ENCODE measurements around the gene SARDH. TPM values are rescaled to one million over a fixed set of nuclear protein-coding genes. Genes with fewer than 3 reads are reported as not detected.

The SARDH gene, protein sequence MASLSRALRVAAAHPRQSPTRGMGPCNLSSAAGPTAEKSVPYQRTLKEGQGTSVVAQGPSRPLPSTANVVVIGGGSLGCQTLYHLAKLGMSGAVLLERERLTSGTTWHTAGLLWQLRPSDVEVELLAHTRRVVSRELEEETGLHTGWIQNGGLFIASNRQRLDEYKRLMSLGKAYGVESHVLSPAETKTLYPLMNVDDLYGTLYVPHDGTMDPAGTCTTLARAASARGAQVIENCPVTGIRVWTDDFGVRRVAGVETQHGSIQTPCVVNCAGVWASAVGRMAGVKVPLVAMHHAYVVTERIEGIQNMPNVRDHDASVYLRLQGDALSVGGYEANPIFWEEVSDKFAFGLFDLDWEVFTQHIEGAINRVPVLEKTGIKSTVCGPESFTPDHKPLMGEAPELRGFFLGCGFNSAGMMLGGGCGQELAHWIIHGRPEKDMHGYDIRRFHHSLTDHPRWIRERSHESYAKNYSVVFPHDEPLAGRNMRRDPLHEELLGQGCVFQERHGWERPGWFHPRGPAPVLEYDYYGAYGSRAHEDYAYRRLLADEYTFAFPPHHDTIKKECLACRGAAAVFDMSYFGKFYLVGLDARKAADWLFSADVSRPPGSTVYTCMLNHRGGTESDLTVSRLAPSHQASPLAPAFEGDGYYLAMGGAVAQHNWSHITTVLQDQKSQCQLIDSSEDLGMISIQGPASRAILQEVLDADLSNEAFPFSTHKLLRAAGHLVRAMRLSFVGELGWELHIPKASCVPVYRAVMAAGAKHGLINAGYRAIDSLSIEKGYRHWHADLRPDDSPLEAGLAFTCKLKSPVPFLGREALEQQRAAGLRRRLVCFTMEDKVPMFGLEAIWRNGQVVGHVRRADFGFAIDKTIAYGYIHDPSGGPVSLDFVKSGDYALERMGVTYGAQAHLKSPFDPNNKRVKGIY
- total RNA-seq, result 0.20 and 0.22 TPM in 2 replicates

DNA sequence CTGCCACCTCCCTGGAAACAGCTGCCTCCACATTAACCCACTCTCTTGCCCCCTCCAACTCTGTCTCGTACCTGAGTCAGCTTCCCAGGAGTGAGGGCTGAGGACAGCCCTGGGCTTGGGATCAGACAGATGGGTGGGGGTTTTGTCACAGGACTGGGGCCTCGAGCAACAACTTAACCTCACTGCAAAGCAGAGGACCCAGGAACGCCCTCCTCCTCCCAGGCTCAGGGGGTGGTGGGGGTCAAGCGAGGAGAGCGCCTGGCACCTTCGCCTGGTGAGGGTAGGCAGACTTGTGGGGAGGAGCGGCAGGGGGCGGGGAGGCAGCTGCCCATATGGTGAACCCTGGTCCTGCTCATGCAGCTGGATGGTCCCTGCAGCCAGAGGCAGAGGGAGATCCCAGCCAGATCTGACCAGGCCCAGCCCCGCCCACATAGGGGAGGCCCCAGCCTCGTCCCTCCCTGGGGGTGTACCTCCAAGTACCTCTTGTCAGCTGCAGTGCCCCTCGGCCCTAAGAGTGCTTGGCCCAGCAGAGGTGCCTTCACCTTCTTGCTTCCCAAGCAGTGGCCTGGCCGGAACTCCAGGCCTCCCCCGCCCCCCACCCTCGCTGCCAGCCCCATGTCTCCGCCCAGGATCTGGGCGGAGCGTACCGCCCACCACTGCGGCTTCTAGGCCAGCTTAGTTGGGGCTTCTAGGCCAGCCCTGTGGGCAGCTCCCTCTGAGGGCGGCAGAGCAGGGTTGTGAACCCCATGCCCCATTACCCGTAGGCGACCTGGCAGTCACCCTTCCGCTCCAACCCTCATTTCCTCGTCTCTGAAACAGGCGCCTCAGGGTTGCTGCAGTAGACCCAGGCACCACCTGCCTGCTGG is at the start of gene SARDH:
TSS of gene SARDH (minus strand) at position 579 of the 866 bp plus-strand sequence. CDS start 4,179 bp downstream, outside the sequence.
- DNase-seq (ENCODE audit: low read depth in 2 of 2), result peak; percentile 25 to 40

DNA sequence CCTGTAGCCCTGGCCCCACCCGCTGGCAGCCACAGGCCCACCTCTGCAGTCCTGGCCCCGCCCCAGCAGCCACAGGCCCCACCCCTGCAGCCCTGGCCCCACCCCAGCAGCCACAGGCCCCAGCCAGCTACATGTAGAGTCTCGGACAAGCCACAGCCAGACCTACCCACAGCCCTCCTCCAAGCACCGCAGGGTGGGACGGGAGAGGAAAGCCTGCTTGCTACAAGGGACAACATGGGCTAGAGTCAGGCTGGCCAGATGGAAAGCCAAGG is 49.5 kb upstream of the SARDH start:
- DNase-seq (ENCODE audit: low read depth in 2 of 2), result peak; percentile 22 to 69

DNA sequence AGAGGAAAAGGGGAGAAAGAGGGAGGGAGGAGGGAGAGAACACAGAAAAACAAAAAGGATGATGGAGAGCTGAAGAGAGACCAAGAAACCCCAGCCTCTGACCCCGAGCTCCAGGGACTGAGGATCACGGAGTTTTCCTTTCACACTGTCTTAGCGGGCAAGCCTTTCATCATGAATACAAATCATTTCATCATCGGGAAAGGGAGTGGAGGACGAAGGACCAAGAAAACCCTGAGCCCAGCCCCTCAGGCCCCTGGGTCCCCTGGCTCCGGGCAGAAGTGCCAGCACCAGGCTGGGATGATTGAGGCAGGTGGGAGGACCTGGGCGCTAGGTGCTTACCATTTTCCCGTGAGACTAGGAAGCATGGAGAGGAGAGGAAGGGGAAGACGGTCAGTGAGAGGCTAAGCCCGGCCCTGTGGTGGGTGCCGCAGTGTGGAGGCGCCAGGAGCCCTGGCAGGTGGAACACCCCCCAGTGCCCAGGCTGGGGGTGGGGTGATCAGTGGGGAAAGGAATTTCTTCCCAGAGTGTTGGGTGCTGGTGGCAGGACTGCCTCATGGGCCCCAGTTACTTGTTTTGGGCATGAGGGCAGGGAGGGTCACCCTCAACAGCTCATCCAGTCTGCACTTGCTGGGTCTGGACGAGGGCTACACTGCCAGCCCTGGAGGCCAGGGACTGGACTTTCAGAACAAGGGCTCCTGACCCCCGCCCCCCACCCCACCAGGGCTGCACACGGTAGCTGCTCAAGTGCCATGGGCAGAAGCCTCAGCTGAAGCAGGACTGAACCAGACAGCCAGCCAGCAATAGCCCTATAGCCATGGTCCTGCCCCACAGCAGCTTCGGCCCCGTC is 49.0 kb upstream of the SARDH start:
- DNase-seq (ENCODE audit: low read depth in 2 of 2), result no peak

DNA sequence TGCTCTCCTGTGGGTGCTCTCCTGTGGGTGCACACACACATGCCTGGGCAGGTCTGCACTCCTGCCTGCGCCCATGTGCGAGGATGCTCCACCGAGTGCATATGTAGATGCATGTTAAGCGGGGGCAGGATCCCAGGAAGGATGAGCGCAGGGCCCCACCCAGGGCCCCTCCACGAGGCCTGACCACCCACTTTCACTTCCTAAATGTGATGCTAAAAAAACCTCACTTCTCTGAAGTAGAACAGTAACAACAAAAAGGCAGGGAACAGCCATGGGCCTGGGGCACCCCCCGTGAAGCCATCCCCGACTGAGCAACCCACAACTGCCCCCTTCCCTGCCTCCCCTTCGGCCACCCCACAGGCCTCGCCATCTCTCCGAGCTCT is 48.2 kb upstream of the SARDH start:
- DNase-seq (ENCODE audit: low read depth in 2 of 2), result no peak

DNA sequence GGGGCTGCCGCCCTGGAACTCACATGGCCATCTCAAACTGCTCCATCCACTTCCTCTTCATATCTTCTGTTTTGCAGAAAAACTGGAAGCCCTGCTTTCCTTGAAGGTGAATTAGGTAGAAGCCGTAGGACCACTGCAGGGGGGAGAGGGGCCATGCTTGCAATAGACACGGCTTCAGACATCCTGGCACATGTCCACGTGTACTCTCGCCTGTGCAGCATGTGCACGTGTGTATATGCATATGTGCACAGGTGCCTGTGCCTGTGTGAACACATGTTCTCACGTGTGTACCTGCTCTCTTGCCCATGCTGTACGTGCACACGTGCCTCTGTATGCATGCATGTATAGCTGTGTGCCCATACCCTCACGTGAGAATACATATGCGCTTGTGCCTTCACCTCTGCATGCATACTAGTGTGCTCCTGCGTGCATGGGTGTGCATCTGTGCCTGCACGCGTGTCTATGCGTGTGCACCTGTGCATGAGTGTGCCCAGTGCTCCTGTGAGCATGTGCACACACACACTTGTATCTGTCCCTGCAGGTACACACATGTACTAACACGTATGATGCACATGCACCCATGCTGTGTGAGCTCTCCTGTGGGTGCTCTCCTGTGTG is 47.7 kb upstream of the SARDH start:
- no peak for DNase-seq (ENCODE audit: low read depth in 2 of 2)

DNA sequence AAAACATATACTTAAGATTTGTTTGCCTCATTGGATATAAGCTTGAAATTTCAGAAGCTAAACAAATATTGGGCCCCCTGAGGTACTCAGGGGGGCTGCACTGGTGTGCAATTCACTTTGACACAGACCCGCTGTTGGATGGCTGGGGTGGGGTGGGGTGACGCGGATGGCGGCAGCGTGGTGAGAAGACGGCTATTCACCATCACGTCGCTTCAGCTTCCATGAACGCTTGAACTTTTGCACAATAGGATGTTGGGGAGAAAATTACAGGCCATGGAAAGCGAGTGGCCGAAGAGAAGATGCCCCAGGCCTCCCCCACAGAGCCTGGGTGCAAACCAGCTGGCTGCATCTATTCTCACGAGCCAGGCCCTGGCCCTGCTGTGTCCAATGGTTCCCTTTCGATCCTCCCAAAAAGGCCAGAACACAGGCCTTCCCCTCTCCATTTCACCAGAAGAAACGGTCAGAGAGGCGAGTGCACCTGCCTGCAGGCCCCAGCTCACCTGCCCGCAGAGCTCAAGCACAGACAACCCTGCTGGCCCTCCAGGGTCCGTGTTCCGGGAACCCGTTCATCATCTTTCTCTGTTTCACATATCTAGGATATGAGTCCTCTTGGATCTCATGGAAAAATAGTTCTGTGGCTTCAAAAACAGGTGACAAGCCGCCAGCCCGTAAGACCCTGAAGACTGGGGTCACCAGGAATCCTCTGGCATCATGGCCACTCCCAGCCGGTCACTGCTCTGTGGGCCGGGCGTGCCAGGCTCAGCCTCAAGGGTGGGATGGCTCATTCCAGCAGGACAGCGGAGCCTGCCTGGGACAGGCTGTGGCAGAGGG is 46.8 kb upstream of the SARDH start:
- DNase-seq (ENCODE audit: low read depth in 2 of 2), result no peak

DNA sequence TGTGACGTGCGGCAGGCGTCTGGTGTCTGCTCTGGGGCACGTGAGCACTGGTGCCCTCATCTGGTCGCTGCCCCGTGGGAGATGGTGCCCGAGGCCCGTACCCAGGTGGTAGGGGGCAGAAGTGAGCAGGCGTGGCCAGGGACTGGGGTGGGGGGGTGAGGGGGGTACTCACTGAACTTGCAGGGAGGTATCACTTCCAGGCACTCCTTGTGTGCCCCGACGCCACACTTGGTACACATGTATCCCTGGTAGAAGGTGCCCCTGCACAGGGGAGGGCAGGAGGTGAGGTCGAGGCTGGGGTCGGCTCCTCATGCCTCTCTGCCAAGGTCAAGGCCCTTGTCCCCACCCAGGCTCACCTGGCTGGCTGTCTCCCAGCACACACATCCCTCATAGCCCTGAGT is 45.2 kb upstream of the SARDH start:
- DNase-seq (ENCODE audit: low read depth in 2 of 2), result no peak

DNA sequence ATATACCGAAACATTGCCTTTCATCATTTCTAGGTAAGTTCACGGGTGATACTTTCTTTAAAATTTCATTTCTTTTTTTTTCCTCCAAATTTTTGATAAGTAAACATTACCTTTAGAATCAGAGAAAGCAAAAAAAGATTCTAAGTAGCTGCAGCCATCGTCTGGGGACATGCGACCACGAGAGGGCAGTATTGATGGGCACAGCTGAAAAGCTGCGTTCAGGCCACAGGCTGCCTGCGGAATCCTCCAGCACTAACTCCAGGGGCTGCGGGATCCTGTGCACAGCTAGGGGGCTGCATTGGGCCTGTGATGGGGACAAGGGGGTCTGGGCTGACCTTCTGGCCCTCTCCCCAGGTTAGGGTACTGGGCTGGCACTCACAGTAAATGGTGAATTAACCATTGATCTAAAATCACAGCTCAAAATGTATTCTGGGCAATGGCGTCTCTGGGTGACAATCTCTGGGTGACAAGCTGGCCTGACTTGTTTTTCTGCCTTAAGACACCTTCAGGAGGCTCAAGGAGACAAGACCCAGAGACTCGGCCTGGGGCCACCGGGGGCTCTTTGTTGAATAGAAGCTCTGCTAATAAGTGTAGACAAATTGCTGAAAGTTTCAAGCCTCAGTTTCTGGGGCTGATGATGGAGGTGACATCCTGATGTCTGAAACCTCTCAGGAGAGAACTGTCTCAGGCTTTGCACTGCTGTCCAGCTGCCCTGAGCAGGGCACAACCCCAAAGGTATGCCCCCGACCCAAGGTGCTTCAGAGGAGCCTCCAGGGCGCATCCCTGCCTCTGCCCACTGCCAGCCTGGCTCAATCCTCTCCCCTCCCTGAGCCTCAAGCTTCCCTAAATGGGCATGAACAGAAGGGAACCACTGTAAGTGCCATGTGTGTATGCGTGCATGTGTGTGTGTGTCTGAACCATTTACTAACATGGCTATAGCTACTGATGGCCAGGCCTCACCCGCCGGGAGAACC is 44.3 kb upstream of the SARDH start:
- DNase-seq (ENCODE audit: low read depth in 2 of 2), result peak; percentile 73 to 86

DNA sequence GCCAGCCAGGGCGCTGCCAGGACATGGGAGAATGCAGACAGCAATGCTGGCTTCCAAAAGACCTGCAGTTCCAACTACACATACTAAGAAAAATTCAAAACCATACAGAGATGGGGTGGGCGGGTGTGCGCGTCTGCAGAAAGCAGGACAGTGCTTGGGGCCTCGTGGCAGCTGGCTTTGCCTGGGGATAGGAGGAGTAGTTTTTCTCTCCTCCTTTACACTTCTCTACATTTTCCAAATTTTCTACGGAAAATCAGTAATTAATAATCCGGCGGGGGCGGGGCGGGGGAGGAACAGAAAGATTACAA is 43.6 kb upstream of the SARDH start:
- no peak for DNase-seq (ENCODE audit: low read depth in 2 of 2)

DNA sequence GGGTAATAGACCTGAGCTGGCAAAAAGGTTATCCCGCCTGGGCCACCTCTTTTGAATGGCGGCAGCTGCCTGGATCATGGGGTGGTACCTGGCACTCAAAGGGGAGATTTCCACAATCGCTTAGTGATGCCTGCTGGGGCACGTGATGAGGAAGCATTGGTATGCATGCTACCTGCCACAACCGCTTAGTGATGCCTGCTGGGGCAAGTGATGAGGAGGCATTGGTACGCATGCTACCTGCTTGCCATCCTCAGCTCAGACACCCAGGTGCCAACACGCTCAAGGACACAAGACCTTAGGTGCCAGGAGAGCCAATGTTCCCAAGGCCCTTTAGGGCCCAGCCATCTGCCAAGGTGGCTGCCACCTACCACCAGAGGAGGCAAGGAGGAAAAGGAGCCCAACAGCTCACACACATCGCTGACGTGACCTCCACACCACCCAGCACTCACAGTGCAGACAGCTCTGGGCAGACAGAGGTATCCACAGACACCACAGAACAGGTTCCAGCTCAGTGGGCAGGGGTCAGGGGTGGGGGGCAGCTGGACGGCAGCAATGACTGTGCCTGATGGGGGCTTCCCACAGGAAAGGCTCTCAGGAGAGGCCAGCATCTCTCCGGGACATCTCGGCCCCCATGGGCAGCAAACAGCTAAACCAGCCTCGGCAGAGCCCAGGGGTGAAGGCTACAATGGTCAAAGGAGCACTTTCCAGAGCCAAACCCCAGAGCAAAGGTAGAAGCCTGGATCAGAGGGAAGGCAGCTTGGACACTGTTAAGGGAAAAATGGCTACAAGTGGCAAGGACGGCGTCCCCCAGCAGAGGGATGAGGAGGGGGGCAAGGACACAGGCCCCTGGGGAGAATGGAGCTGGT is 43.0 kb upstream of the SARDH start:
- no peak for DNase-seq (ENCODE audit: low read depth in 2 of 2)

DNA sequence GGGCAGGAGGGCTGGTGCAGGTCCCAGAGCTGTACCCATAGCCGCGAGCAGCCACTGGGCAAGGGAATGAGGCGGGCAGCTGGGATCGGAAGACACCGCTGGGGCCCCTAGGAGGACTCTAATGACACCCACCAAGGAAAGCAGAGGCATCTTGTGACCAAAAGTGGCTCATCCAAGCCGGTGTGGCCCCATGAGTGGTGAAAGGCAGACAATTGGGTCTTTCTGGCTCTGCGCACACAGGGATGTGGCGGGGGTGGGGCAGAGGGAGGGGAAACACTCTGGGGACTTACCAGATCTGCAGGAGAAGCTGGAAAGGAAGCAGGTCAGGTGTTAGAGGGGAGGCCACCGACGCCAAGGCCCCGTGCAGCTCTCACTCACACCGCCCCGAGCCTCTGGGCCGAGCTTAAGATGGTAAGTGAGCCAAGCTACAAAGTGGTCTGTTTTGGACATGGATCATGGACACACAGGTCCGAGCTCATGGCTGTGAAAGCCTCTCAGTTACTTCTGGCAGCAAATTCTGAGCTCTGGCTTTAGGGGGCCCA is 42.3 kb upstream of the SARDH start:
- DNase-seq (ENCODE audit: low read depth in 2 of 2), result no peak

DNA sequence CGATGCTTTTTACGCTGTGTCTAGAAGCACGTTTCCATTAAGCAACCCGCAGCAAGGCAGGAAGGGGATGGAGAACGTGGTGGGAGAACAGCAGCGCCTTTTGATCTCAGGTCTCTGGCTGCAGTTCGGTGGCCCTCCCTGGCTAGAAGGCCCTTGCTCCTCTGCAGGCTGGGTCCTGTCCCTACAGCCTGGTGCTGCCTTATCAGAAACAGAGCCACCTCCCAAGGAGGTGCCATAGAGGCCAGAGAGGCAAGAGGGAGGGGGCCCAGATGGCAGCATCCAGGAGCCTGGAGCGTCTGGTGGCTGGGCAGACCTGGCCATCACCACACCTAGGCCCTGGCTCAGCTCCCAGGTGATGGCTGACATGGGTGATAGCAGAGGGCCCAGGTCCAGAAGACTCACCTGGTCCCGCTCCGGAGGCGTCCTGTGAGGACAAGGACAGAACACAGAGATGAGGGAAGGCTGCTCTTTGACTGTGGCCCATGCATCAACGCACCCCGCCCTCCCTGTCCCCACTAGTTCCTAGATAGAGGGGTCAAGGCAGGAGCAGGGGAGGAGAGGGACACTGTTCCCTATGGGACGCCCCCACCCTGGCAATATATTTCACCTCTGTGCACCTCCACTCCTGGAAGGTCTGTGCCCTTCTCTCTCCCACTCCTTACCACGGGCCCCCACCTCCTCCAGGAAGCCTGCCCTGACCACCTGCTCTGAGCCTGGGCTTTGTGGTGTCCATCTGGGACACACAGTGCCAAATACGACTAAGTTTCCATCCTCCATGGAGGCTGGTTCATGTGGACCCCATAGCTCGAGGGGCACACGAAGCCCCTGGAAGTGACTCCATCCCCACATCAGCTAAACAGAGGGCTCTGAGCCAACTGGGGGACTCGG is 41.6 kb upstream of the SARDH start:
- DNase-seq (ENCODE audit: low read depth in 2 of 2), result no peak

DNA sequence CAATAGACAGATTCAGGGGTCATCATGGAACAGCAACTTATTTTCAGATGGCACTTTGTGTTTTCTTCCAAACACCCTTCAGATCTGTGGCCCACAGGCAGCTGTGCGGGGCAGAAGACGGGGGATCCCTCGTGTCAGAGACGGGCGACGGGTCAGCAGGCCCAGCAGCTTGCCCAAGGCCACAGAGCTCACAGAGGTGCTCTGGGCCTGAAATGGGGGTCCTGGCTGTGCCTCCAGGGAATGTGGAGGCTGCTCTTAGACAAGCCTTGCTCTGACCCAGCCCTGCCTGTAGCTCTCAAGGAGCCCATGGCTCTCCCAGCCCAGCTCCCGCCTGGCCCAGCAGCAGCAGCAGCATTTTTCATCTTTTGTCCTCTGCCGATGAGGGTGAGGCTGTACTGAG is 40.9 kb upstream of the SARDH start:
- no peak for DNase-seq (ENCODE audit: low read depth in 2 of 2)

DNA sequence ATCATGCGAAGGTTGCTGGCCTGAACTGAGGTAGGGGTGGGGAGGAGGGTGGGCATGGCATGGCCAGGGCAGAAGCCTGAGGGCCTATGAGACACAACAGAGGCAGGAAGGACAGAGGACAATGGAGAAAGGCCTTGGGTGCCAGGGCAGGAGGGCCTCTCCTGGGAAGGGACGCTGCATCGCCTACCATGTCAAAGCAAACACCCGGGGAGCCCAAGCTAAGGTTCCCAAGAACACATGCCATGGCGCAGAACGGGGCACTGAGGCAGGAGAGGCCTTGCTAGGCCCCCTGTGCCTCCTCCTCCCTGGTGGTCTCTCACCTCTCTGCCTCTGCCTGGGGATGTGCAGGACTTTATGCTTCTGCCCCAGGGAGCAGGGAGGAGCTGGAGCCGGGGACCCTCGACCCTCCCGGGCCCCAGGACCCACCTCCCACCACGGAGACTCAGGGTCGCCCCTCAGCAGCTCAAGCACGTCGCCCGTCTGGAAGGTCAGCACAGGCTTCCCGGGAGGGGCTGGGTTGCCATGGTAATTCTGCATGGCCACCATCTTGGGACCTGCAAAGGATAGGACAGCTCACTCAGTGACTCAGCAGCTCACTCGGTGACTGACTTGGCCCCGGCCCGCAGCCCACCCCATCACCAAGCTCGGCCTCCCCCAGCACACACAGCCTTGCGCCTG is 40.3 kb upstream of the SARDH start:
- no peak for DNase-seq (ENCODE audit: low read depth in 2 of 2)

DNA sequence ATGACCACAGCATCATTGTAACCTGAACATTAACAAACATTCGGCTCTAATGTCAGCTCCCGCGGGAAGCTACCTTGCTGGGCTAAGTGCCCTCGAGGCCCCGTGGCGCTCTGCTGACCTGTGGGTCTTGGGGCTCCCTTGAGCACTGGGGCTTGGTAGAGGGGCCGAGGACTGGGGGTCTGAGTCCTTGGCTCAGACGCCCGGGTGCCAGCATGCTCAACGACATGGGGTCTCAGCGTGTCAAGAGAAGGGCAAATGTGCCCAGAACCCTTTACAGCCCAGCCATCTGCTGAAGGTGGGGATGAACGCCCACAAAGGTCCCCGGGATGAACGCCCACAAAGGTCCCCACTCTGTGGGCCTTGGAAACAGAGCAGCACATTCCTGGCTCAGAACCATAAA is 39.7 kb upstream of the SARDH start:
- DNase-seq (ENCODE audit: low read depth in 2 of 2), result no peak

All from lung microvascular endothelial cell (primary cell).